Brain microvascular endothelial cell (primary cell): ENCODE data around the gene PSME4.
"Not testable (repeated sequence)": the region's sequence is repeated elsewhere in the genome, so short reads cannot be mapped to it uniquely, and the experiment has no call there.

Experiments
- DNase-seq: peaks from one replicate; pipeline ENCODE4 v3.0.0-alpha.2; 2020
- H3K27ac ChIP-seq: fragments of 250-450 bp; sonication (Bioruptor Pico); 2 replicates; pipeline ENCODE4 v1.5.1; 2020; ENCODE audit warnings: mild to moderate bottlenecking, moderate library complexity
- H3K27me3 ChIP-seq: fragments of 250-450 bp; sonication (Bioruptor Pico); replicated peaks from 2 replicates; pipeline ENCODE4 v1.5.1; 2020; ENCODE audit warnings: mild to moderate bottlenecking
- H3K36me3 ChIP-seq: fragments of 250-450 bp; sonication (Bioruptor Pico); replicated peaks from 2 replicates; pipeline ENCODE4 v1.5.1; 2020; ENCODE audit warnings: mild to moderate bottlenecking
- H3K4me3 ChIP-seq: 2 replicates; pipeline ENCODE4 v1.5.1; 2011; ENCODE audit warnings: low read depth, mild to moderate bottlenecking, control low read depth, low read length, moderate library complexity
- in situ Hi-C: cut with HindIII; loops from 2 replicates; pipeline ENCODE4 v1.10.0; 2017; ENCODE audit warnings: low sequenced_read_pairs, low pct_ligation_motif_present
- TF ChIP-seq, protein P1 (sequence below): IDR thresholded peaks from 2 replicates; pipeline ENCODE4 v1.5.1; 2011; ENCODE audit warnings: low read depth, mild to moderate bottlenecking, moderate library complexity, low read length, control low read depth, inconsistent platforms; ENCODE audit errors: missing control alignments

PSME4 gene

DNA sequence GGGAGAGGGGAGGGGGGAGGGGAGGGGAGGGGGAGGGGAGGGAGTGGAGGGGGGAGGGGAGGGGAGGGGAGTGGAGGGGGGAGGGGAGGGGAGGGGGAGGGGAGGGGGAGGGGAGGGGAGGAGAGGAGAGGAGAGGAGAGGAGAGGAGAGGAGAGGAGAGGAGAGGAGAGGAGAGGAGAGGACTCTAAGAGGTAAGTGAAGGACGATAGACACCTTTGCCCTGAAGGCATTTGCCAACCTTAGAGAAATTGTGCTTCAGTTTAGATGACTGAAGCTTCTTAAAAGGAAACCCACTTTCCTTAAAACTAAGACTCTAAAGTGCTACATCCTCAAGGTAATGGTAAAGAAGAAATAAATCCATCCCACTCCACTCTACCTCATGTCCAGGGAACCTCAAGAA, 130.2 kb downstream of the PSME4 start:
- Histone ChIP-seq H3K27me3 (no peaks in the 10 kb centered on the region), H3K27ac (no peak overlapping the region), H3K36me3 (no peaks in the 10 kb centered on the region), H3K4me3 (no peak overlapping the region)
- in situ Hi-C loops = no loop called here
- no peak for DNase-seq
- TF ChIP-seq, protein P1, sequence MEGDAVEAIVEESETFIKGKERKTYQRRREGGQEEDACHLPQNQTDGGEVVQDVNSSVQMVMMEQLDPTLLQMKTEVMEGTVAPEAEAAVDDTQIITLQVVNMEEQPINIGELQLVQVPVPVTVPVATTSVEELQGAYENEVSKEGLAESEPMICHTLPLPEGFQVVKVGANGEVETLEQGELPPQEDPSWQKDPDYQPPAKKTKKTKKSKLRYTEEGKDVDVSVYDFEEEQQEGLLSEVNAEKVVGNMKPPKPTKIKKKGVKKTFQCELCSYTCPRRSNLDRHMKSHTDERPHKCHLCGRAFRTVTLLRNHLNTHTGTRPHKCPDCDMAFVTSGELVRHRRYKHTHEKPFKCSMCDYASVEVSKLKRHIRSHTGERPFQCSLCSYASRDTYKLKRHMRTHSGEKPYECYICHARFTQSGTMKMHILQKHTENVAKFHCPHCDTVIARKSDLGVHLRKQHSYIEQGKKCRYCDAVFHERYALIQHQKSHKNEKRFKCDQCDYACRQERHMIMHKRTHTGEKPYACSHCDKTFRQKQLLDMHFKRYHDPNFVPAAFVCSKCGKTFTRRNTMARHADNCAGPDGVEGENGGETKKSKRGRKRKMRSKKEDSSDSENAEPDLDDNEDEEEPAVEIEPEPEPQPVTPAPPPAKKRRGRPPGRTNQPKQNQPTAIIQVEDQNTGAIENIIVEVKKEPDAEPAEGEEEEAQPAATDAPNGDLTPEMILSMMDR = no peak

DNA sequence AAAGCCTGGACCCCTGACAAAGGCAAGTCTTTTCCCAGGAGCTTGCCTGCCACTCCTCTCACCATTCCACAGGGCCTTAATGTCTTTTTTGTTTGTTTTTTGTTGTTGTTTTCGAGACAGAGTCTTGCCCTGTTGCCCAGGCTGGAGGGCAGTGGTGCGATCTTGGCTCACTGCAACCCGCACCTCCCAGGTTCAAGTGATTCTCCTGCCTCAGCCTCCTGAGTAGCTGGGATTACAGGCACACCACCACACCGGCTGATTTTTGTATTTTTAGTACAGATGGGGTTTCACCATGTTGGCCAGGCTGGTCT, 140.9 kb downstream of the PSME4 start:
- H3K27me3 ChIP-seq, H3K4me3 ChIP-seq, H3K27ac ChIP-seq, H3K36me3 ChIP-seq, in situ Hi-C loops, DNase-seq: not testable (repeated sequence)

DNA sequence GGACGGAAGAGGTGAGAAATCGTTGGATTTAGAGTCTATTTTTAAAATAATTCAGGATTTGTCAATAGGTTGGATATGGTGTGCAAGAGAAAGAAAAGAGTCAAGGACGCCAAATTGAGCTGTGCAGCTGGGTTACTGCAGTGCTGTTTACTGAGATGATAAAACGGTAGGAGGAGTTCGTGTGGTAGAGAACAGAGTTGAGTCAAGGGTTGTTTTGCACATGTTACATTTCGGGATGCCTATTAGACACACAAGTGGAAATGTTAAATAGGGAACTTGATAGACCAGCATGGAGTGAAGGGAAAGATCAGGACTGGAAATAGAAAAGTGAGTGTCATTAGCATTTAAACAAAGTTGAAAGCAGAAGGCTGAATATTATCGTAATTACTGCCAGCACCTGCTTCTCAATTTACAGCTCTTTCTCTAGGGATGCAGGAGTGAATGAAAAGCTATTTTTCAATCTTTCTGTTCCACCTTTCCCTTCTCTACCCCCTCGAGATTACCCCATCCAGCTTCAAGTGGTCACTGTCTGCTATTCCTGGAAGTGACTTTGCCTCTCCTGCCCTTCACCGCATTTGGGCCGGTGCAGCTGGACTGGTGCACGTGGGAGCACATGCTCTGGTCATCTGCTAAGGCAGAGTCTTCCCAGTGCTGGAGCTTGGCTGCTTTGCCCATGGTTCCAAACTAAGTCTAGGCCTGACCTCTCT, 141.4 kb downstream of the PSME4 start:
- TF ChIP-seq, protein P1 = no peak
- Histone ChIP-seq H3K36me3 (no peaks in the 10 kb centered on the region), H3K27me3 (no peaks in the 10 kb centered on the region), H3K4me3 (no peak overlapping the region), H3K27ac (no peak overlapping the region)
- DNase-seq = no peak
- in situ Hi-C loops = no loop called here

DNA sequence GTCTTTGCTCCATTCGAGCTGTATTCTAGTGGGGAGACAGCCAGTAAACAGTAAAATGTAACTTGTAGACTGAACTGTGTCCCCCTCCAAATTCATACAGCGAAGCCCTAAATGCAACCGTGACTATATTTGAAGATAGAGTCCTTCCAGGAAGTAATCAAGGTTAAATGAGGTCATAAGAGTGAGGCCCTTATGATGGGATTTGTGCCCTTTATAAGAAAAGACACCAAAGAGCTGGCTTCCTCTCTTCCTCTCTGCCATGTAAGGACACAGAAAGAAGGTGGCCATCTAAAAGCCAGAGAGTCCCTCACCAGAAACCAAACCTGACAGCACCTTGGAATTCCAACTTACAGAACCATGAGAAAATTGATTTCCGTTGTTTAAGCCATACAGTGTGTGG, 142.5 kb downstream of the PSME4 start:
- in situ Hi-C loops = no loop called here
- TF ChIP-seq, protein P1 = no peak
- Histone ChIP-seq H3K4me3 (no peak overlapping the region), H3K27me3 (no peaks in the 10 kb centered on the region), H3K27ac (no peak overlapping the region), H3K36me3 (no peaks in the 10 kb centered on the region)
- DNase-seq = no peak

DNA sequence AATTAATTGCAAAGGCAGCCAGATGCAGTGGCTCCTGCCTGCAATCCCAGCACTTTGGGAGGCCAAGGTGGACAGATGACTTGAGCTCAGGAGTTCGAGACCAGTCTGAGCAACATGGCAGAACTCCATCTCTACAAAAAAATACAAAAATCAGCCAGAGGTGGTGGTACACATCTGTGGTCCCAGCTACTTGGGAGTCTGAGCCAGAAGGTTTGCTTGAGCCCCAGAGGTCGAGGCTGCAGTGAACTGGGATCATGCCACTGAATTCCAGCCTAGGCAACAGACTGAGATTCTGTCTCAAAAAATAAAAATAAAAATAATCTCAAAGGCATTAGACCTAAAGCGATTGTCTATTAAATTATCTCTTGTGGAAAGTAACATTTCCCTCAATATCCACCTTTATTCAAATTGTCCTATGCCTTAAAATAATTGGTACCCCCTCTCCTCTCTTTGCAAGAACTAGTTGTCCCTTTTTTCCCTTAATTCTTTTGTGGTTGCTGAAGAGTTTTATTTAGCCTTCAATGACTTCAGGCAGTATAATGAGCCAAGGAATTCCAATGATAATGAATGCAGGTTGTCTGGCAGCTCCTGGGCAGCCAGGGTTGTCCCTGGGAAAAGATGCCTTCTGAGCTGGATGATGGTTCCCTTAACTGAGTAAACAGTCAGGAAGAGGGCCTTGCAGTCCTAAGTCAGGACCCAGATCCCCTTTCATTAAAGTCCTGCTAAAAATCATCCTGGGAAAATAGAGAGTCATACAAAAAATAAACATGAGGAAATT, 143.2 kb downstream of the PSME4 start:
- TF ChIP-seq, protein P1 = no peak
- in situ Hi-C loops = no loop called here
- Histone ChIP-seq H3K27me3 (no peaks in the 10 kb centered on the region), H3K27ac (no peak overlapping the region), H3K4me3 (no peak overlapping the region), H3K36me3 (no peaks in the 10 kb centered on the region)
- DNase-seq = no peak

- no peak for DNase-seq
- TF ChIP-seq, protein P1 = no peak
- Histone ChIP-seq H3K27me3 (no peaks in the 10 kb centered on the region), H3K4me3 (no peak overlapping the region), H3K36me3 (no peaks in the 10 kb centered on the region), H3K27ac (no peak overlapping the region)
- in situ Hi-C loops = no loop called here
These were observed 144.0 kb downstream of the PSME4 start for GRCh38 chr2:53826587-53827397.
